SU-DHL-6 (cell line): ENCODE measurements around the gene TMEM116.

ENCODE experiments used
- H2AFZ ChIP-seq: fragments of 200-600 bp; sonication (generic); 2 replicates; pipeline ENCODE4 v1.6.1; 2014; ENCODE audit warnings: low read depth, mild to moderate bottlenecking, moderate library complexity, mixed read lengths, antibody characterized with exemption, low read length; ENCODE audit not compliant: severe bottlenecking
- H3F3A ChIP-seq: fragments of 200-600 bp; shearing (Covaris generic); 2 replicates; pipeline ENCODE4 v1.6.0; 2016; ENCODE audit warnings: antibody characterized with exemption, mild to moderate bottlenecking; ENCODE audit not compliant: insufficient read depth
- H3K27ac ChIP-seq: fragments of 200-600 bp; sonication (generic); 2 replicates; pipeline ENCODE4 v1.5.1; 2016; ENCODE audit warnings: low read depth, mild to moderate bottlenecking, low read length, moderate library complexity, mixed read lengths
- H3K27me3 ChIP-seq: fragments of 200-600 bp; sonication (generic), shearing (Covaris generic); 2 replicates; pipeline ENCODE4 v1.6.0; 2014; ENCODE audit warnings: mild to moderate bottlenecking, low read length
- H3K36me3 ChIP-seq: fragments of 200-600 bp; sonication (generic); 2 replicates; pipeline ENCODE4 v1.6.1; 2014; ENCODE audit warnings: mild to moderate bottlenecking, low read length, mixed read lengths
- H3K4me2 ChIP-seq: fragments of 300-600, 200-600 bp; shearing (Covaris generic), sonication (generic); 2 replicates; pipeline ENCODE4 v1.6.0; 2014; ENCODE audit warnings: low read length, low read depth, mild to moderate bottlenecking; ENCODE audit not compliant: poor library complexity, severe bottlenecking
- H3K4me3 ChIP-seq: fragments of 200-600 bp; sonication (generic); 2 replicates; pipeline ENCODE4 v1.5.1; 2014; ENCODE audit warnings: antibody characterized with exemption, low read length, mild to moderate bottlenecking, mixed read lengths; ENCODE audit not compliant: insufficient read depth, poor library complexity, severe bottlenecking
- H3K79me2 ChIP-seq: fragments of 200-600 bp; sonication (generic); 2 replicates; pipeline ENCODE4 v1.6.1; 2014; ENCODE audit warnings: mild to moderate bottlenecking, low read length, moderate library complexity; ENCODE audit not compliant: insufficient read depth
- H3K9ac ChIP-seq: fragments of 200-600 bp; sonication (generic); 2 replicates; pipeline ENCODE4 v1.7.0; 2014; ENCODE audit warnings: mild to moderate bottlenecking, low read length
- H3K9me2 ChIP-seq: fragments of 200-600 bp; sonication (generic); replicated peaks from 2 replicates; pipeline ENCODE4 v1.6.1; 2014; ENCODE audit warnings: low read length; ENCODE audit not compliant: insufficient read depth
- H3K9me3 ChIP-seq: fragments of 200-600 bp; sonication (generic); 2 replicates; pipeline ENCODE4 v1.6.1; 2014; ENCODE audit warnings: low read length, mixed read lengths; ENCODE audit not compliant: insufficient read depth
- H4K20me1 ChIP-seq: fragments of 200-600 bp; sonication (generic); 2 replicates; pipeline ENCODE4 v1.6.1; 2014; ENCODE audit warnings: low read depth, mild to moderate bottlenecking, antibody characterized with exemption, low read length, moderate library complexity, mixed read lengths
- EZH2phosphoT487 ChIP-seq: fragments of 200-600 bp; sonication (generic), shearing (Covaris generic); conservative IDR thresholded peaks from 2 replicates; pipeline ENCODE4 v1.6.1; 2018; ENCODE audit warnings: mild to moderate bottlenecking, antibody characterized with exemption, low read length, moderate library complexity, mixed read lengths
- TF ChIP-seq, protein P1 (sequence below): fragments of 200-600 bp; sonication (generic); IDR thresholded peaks from one replicate; pipeline ENCODE4 v1.5.1; 2017; ENCODE audit warnings: antibody characterized with exemption, mild to moderate bottlenecking, low read length, moderate library complexity; ENCODE audit not compliant: insufficient read depth, poor library complexity, severe bottlenecking

The TMEM116 gene

DNA sequence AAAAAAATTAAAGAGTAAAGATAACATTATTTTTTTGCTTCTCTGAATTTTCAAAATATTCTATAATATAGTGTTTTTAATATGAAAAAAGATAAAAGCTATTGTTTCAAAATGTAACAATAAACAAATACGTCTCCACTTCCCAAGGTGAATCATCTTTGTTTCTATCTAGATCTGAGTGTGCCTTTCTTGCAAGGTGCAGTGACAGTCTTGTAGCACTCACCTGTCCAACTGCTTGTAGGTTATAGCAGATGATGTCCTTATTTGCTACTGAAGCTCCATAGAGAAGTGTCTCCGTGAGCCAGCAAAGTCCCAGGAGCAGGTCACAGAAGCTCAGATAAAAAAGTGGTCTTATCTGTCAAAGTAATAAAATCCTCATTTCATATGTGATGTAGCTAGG, 21.4 kb downstream of the TMEM116 start:
- H3K79me2 ChIP-seq: no peaks in the 10 kb centered on the region
- H3K36me3 ChIP-seq: peaks cover 13% of the 10 kb centered on the region; the same call in 1 of the 2 replicates
- no peak overlapping the region for H3K4me3 ChIP-seq
- H3K27ac ChIP-seq: no peak overlapping the region
- 0 out of 2 replicates have a peak, but pooled peaks cover 5% of the 10 kb centered on the region for H3F3A ChIP-seq
- no peaks in the 10 kb centered on the region for H3K9me3 ChIP-seq
- no peak overlapping the region for H3K9ac ChIP-seq
- no peaks in the 10 kb centered on the region for H3K9me2 ChIP-seq
- H4K20me1 ChIP-seq: peaks cover 10% of the 10 kb centered on the region
- no peak overlapping the region for H3K4me2 ChIP-seq
- no peak for TF ChIP-seq EZH2phosphoT487
- TF ChIP-seq, protein P1, sequence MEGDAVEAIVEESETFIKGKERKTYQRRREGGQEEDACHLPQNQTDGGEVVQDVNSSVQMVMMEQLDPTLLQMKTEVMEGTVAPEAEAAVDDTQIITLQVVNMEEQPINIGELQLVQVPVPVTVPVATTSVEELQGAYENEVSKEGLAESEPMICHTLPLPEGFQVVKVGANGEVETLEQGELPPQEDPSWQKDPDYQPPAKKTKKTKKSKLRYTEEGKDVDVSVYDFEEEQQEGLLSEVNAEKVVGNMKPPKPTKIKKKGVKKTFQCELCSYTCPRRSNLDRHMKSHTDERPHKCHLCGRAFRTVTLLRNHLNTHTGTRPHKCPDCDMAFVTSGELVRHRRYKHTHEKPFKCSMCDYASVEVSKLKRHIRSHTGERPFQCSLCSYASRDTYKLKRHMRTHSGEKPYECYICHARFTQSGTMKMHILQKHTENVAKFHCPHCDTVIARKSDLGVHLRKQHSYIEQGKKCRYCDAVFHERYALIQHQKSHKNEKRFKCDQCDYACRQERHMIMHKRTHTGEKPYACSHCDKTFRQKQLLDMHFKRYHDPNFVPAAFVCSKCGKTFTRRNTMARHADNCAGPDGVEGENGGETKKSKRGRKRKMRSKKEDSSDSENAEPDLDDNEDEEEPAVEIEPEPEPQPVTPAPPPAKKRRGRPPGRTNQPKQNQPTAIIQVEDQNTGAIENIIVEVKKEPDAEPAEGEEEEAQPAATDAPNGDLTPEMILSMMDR: no peak
- no peak overlapping the region for H2AFZ ChIP-seq
- no peaks in the 10 kb centered on the region for H3K27me3 ChIP-seq

DNA sequence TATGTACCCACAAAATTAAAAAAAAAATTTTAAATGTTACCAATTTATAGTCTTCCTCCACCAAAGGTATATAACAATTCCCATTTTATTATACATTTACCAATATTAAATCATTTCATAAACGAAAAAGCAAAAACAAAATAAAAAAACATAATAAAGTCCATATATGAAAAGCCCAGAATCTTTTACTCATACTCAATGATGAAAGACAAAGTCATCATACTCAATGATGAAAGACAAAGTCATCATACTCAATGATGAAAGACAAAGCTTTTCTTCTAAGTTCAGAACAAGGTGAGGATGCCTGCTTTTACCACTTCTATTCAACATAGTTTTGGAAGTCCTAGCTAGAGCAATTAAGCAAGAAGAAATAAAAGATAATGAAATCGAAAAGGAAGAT, 28.1 kb downstream of the TMEM116 start:
- no peaks in the 10 kb centered on the region for H3F3A ChIP-seq
- H3K9ac ChIP-seq: no peak overlapping the region
- H3K4me2 ChIP-seq: no peak overlapping the region
- H3K79me2 ChIP-seq: no peaks in the 10 kb centered on the region
- H3K27ac ChIP-seq: no peak overlapping the region
- no peaks in the 10 kb centered on the region for H3K9me2 ChIP-seq
- H3K36me3 ChIP-seq: 0 out of 2 replicates have a peak, but pooled peaks cover 3% of the 10 kb centered on the region
- no peak overlapping the region for H2AFZ ChIP-seq
- no peak overlapping the region for H3K4me3 ChIP-seq
- no peak for TF ChIP-seq EZH2phosphoT487
- TF ChIP-seq, protein P1: no peak
- no peaks in the 10 kb centered on the region for H3K9me3 ChIP-seq
- no peaks in the 10 kb centered on the region for H4K20me1 ChIP-seq
- no peaks in the 10 kb centered on the region for H3K27me3 ChIP-seq

DNA sequence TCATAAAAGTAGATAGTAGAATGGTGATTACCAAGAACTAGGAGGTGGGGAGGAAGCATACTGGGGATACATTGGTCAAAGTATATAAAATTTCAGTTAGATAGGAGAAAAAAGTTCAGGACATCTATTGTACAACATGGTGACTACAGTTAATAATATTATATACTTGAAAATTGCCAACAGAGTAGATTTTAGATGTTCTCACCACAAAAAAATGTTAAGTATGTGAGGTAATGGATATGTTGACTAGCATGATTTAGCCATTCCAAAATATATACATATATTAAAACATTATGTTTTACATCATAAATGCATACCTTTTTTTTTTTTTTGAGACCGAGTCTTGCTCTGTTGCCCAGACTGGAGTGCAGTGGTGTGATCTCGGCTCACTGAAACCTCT, 31.0 kb downstream of the TMEM116 start:
- H3K27ac ChIP-seq: no peak overlapping the region
- H3K36me3 ChIP-seq: 0 out of 2 replicates have a peak, but pooled peaks cover 2% of the 10 kb centered on the region
- H3F3A ChIP-seq: no peaks in the 10 kb centered on the region; the same call in 1 of the 2 replicates
- no peak for TF ChIP-seq EZH2phosphoT487
- TF ChIP-seq, protein P1: no peak
- no peaks in the 10 kb centered on the region; the same call in 1 of the 2 replicates for H4K20me1 ChIP-seq
- H3K9ac ChIP-seq: no peak overlapping the region
- H3K9me3 ChIP-seq: no peaks in the 10 kb centered on the region
- no peak overlapping the region for H3K4me3 ChIP-seq
- H3K79me2 ChIP-seq: no peaks in the 10 kb centered on the region
- no peaks in the 10 kb centered on the region for H3K27me3 ChIP-seq
- H3K4me2 ChIP-seq: no peak overlapping the region
- H3K9me2 ChIP-seq: no peaks in the 10 kb centered on the region
- no peak overlapping the region for H2AFZ ChIP-seq
